ENCODE measurements around the gene APOL3. TPM values are rescaled to one million over a fixed set of nuclear protein-coding genes. Genes with fewer than 3 reads are reported as not detected.
A peak's percentile ranks its signal among the peaks of the same experiment; 100 is the strongest.

The APOL3 gene
- total RNA-seq, 1 donor, result 13.8 TPM

DNA sequence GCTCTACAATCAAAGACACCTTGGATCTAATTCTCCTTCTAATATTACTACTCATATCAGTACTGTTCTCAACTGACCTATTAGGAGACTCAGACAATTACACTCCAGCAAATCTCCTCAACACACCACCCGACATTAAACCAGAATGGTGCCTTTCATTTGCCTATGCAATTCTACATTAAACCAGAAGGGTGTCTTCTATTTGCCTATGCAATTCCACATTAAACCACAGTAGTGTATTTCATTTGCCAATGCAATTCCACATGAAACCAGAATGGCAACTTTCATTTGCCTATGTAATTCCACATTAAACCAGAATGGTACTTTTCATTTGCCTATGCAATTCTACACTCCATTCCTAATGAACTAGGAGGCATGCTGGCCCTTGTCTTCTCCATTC, 15.3 kb upstream of the APOL3 start:
- no peaks in the 10 kb centered on the region for H3K27me3 ChIP-seq (ENCODE audit: insufficient read depth, low read length)
- no peaks in the 10 kb centered on the region for H3K79me2 ChIP-seq (ENCODE audit: insufficient read depth, low read length)
- H3K4me2 ChIP-seq (ENCODE audit: insufficient read depth, low read length), result no peak overlapping the region
- no peak overlapping the region for H3K4me3 ChIP-seq (ENCODE audit: insufficient read depth, low read length)
- H3K4me1 ChIP-seq (ENCODE audit: insufficient read depth, low read length), result no peaks in the 10 kb centered on the region
- no peaks in the 10 kb centered on the region for H3K36me3 ChIP-seq (ENCODE audit: insufficient read depth, low read length)
- no peak overlapping the region for H3K27ac ChIP-seq (ENCODE audit: low read depth, low read length)
- TF ChIP-seq, protein P1, sequence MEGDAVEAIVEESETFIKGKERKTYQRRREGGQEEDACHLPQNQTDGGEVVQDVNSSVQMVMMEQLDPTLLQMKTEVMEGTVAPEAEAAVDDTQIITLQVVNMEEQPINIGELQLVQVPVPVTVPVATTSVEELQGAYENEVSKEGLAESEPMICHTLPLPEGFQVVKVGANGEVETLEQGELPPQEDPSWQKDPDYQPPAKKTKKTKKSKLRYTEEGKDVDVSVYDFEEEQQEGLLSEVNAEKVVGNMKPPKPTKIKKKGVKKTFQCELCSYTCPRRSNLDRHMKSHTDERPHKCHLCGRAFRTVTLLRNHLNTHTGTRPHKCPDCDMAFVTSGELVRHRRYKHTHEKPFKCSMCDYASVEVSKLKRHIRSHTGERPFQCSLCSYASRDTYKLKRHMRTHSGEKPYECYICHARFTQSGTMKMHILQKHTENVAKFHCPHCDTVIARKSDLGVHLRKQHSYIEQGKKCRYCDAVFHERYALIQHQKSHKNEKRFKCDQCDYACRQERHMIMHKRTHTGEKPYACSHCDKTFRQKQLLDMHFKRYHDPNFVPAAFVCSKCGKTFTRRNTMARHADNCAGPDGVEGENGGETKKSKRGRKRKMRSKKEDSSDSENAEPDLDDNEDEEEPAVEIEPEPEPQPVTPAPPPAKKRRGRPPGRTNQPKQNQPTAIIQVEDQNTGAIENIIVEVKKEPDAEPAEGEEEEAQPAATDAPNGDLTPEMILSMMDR (IDR thresholded peaks at IDR 0.05; ENCODE audit: extremely low read depth, low read depth, low read length), result peak; percentile 22
- no peaks in the 10 kb centered on the region for H3K9me3 ChIP-seq (ENCODE audit: low read depth, low read length)
- H4K20me1 ChIP-seq (ENCODE audit: insufficient read depth, low read length), result no peaks in the 10 kb centered on the region
- H2AFZ ChIP-seq (ENCODE audit: low read length), result no peak overlapping the region
- no peak for DNase-seq (ENCODE audit: insufficient read length, low spot score, missing footprints)

GRCh38 chr22:36171941-36172340, 11.4 kb upstream of the APOL3 start:
- TF ChIP-seq, protein P1 (IDR thresholded peaks at IDR 0.05; ENCODE audit: extremely low read depth, low read depth, low read length), result no peak
- H3K27ac ChIP-seq (ENCODE audit: low read depth, low read length), result no peak overlapping the region
- H3K4me1 ChIP-seq (ENCODE audit: insufficient read depth, low read length), result no peaks in the 10 kb centered on the region
- no peaks in the 10 kb centered on the region for H3K79me2 ChIP-seq (ENCODE audit: insufficient read depth, low read length)
- no peak overlapping the region for H3K4me2 ChIP-seq (ENCODE audit: insufficient read depth, low read length)
- H3K4me3 ChIP-seq (ENCODE audit: insufficient read depth, low read length), result no peak overlapping the region
- no peaks in the 10 kb centered on the region for H3K9me3 ChIP-seq (ENCODE audit: low read depth, low read length)
- no peaks in the 10 kb centered on the region for H3K36me3 ChIP-seq (ENCODE audit: insufficient read depth, low read length)
- no peaks in the 10 kb centered on the region for H3K27me3 ChIP-seq (ENCODE audit: insufficient read depth, low read length)
- DNase-seq (ENCODE audit: insufficient read length, low spot score, missing footprints), result no peak
- H2AFZ ChIP-seq (ENCODE audit: low read length), result no peak overlapping the region
- H4K20me1 ChIP-seq (ENCODE audit: insufficient read depth, low read length), result no peaks in the 10 kb centered on the region

GRCh38 chr22:36166518-36167220, 6.1 kb upstream of the APOL3 start:
- H2AFZ ChIP-seq (ENCODE audit: low read length), result no peak overlapping the region
- TF ChIP-seq, protein P1 (IDR thresholded peaks at IDR 0.05; ENCODE audit: extremely low read depth, low read depth, low read length), result no peak

GRCh38 chr22:36166086-36166485, 5.5 kb upstream of the APOL3 start:
- H3K79me2 ChIP-seq (ENCODE audit: insufficient read depth, low read length), result no peaks in the 10 kb centered on the region
- no peaks in the 10 kb centered on the region for H4K20me1 ChIP-seq (ENCODE audit: insufficient read depth, low read length)
- no peak overlapping the region for H3K27ac ChIP-seq (ENCODE audit: low read depth, low read length)
- TF ChIP-seq, protein P1 (IDR thresholded peaks at IDR 0.05; ENCODE audit: extremely low read depth, low read depth, low read length), result no peak
- no peak overlapping the region for H2AFZ ChIP-seq (ENCODE audit: low read length)
- no peak overlapping the region for H3K4me3 ChIP-seq (ENCODE audit: insufficient read depth, low read length)
- no peak overlapping the region for H3K4me2 ChIP-seq (ENCODE audit: insufficient read depth, low read length)
- H3K4me1 ChIP-seq (ENCODE audit: insufficient read depth, low read length), result peaks cover 2% of the 10 kb centered on the region
- DNase-seq (ENCODE audit: insufficient read length, low spot score, missing footprints), result no peak
- no peaks in the 10 kb centered on the region for H3K27me3 ChIP-seq (ENCODE audit: insufficient read depth, low read length)
- H3K9me3 ChIP-seq (ENCODE audit: low read depth, low read length), result no peaks in the 10 kb centered on the region
- no peaks in the 10 kb centered on the region for H3K36me3 ChIP-seq (ENCODE audit: insufficient read depth, low read length)

More at GRCh38 chr22:36166518-36167220, 6.1 kb upstream of the APOL3 start:
- H3K4me2 ChIP-seq (ENCODE audit: insufficient read depth, low read length), result no peak overlapping the region
- H3K27ac ChIP-seq (ENCODE audit: low read depth, low read length), result no peak overlapping the region
- peaks cover 2% of the 10 kb centered on the region for H3K4me1 ChIP-seq (ENCODE audit: insufficient read depth, low read length)
- H4K20me1 ChIP-seq (ENCODE audit: insufficient read depth, low read length), result no peaks in the 10 kb centered on the region
- no peak for DNase-seq (ENCODE audit: insufficient read length, low spot score, missing footprints)
- H3K4me3 ChIP-seq (ENCODE audit: insufficient read depth, low read length), result no peak overlapping the region
- no peaks in the 10 kb centered on the region for H3K79me2 ChIP-seq (ENCODE audit: insufficient read depth, low read length)
- H3K36me3 ChIP-seq (ENCODE audit: insufficient read depth, low read length), result no peaks in the 10 kb centered on the region
- no peaks in the 10 kb centered on the region for H3K9me3 ChIP-seq (ENCODE audit: low read depth, low read length)
- no peaks in the 10 kb centered on the region for H3K27me3 ChIP-seq (ENCODE audit: insufficient read depth, low read length)
